ENCODE results near the gene PPP1R12A.
"Not testable (repeated sequence)": the region's sequence is repeated elsewhere in the genome, so short reads cannot be mapped to it uniquely, and the experiment has no call there.

The PPP1R12A gene

DNA sequence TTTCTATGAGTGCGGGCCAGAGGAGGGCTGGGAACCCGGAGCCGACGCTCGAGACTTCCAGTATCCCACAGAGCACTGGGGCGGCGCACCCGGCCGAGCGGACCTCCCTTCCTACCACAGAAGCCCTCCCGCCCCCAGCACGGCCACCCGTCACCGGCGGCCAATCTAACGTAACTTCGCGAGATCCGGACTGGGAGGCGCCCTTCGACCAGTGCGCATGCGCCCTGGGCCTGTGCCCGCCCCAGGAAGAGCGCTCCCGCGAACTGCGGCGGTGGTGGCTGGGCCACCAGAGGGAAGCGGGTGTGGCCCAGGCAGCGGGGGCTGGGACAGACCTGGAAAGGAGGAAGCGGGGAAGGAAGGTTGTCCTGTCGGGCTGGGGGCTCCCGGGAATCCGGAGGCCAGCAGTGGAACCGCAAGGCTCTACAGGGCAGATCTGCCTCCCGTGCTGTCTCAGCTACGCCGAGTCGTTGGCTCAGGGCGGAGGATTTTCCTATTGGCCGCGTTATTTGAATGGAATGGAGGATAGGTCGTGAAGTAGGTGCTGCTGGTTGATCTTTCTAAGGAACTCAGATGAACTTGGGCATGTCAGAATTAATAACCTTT is at the start of gene PPP1R12A:
PPP1R12A (minus strand) TSS at position 77 of the 603 bp plus-strand sequence. CDS start 166 bp downstream, outside the sequence.
- in situ Hi-C loops (cut with MboI; ENCODE audit: low sequenced_read_pairs), result no loop called here

DNA sequence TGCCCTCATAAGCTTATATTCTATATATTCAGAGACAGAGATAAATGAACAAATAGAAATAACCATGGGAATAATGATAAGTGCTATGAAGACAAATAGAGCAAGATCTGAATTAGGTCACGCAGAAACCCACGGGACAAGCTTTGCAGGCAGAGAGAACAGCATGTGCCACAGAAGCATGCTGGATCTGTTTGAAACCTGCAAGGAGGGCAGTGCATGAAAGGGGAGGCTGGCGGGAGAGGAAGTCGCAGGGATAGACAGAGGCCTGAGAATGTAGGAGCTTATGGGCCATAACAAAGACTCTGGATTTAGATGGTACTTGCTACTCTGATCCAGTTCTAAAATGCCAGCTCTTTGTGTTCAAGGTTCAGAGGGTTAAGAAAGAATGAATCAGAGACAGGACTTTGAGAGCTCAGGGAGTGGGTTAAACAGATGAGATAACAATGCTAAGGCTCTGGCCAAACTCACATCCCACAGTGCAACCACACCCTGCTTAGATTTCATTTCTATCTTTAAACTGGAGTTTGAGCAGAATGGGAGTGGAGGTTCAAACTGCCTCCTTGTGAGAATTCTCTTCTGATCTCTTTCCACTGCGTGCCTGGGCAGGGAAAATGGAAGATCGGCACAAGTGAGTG is 49.2 kb upstream of the PPP1R12A start:
- in situ Hi-C loops (cut with MboI; ENCODE audit: low sequenced_read_pairs), result no loop called here

- in situ Hi-C loops (cut with MboI; ENCODE audit: low sequenced_read_pairs), result no loop called here
Observed at GRCh38 chr12:79983492-79983891, 48.6 kb upstream of the PPP1R12A start.

- in situ Hi-C loops (cut with MboI; ENCODE audit: low sequenced_read_pairs), result no loop called here
Observed at GRCh38 chr12:79982086-79983062, 47.5 kb upstream of the PPP1R12A start.

GRCh38 chr12:79978692-79979091 is 43.8 kb upstream of the PPP1R12A start:
- in situ Hi-C loops (cut with MboI; ENCODE audit: low sequenced_read_pairs), result no loop called here

DNA sequence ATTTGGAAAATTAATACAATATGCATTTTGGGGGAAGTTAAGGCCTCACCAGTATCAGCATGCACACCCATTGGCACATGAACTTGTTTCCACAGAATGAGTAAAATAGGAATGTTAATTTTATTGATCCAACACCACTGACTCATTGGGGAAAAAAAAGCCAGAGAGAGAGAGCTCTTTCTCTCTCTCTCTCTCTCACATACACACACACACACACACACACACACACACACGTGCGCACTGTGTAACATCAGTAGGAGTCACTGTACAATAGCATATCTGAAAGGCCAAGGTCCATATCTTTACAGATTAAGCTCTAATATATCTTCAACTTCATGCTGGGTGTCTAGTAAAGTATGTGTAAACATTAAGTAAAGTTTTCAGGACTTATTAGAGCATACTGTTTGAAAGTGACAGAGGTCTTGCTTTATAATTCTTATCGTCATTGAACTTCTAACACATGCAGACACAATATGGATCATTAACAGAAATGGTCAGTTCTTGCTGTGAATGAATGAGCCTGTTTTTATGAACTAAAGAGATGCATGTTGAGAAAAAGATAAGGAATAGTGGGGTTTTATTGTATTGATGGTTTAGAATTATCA is 43.1 kb upstream of the PPP1R12A start:
- in situ Hi-C loops (cut with MboI; ENCODE audit: low sequenced_read_pairs), result not testable (repeated sequence)

- in situ Hi-C loops (cut with MboI; ENCODE audit: low sequenced_read_pairs), result no loop called here
Observed at GRCh38 chr12:79975143-79975542, 40.2 kb upstream of the PPP1R12A start.

DNA sequence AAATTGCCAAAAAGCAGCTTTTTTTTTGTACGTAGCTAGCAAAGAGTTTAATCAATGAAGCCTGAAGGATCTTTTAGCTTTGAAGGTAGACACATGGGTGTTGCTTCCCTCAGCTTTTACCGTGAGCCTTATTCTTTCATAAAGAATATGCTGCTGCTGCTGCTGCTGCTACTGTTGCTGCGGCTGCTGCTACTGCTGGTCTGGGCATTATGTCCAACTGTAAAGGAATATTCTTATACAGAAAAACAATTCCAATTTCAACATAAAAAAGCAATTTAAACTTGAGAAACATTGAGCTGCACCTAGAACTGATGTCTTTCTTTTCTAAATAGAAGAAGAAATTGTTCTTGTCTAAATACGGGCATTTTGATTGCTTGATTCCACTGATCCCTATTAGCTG is 38.9 kb upstream of the PPP1R12A start:
- in situ Hi-C loops (cut with MboI; ENCODE audit: low sequenced_read_pairs), result no loop called here

GRCh38 chr12:79964100-79964627 is 29.3 kb upstream of the PPP1R12A start:
- in situ Hi-C loops (cut with MboI; ENCODE audit: low sequenced_read_pairs), result no loop called here

DNA sequence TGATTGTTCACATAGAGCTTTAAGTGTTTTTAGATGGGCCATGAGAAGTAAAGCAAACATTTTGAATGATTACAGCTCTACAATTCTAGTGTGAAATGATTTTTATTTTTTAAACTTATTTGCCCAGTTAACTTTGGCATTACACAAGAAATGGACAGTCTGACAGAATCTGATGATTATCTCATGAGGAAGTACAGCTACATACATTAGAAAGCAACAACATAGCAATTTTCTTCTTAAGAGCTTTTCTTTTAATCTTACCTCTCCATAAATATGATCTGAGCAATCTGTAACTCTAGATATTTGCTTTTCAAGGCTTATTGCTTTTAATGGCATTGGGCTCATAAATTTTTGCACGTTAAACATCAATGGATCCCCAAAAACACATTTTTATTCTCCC is 26.5 kb upstream of the PPP1R12A start:
- in situ Hi-C loops (cut with MboI; ENCODE audit: low sequenced_read_pairs), result no loop called here

DNA sequence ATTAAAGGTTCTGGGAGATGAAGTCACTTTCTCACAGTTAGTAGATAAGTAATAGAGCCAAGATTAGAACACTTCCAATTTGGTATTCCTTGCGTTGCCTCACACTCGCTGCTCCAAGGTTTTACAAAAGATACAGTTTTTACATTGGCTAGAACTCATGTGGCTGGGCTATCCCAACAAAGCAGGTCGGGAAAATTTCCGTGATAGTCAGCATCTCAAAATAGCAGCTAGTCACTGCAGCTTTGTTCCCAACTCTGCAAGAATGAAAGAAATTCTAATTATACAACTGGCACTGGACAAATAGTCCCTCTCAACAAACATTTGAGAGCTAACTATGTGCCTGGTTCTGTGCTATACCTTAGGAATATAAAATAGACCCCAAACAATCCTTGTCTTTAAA is 24.6 kb upstream of the PPP1R12A start:
- in situ Hi-C loops (cut with MboI; ENCODE audit: low sequenced_read_pairs), result no loop called here

- in situ Hi-C loops (cut with MboI; ENCODE audit: low sequenced_read_pairs), result no loop called here
Observed at GRCh38 chr12:79956896-79957295, 22.0 kb upstream of the PPP1R12A start.

- in situ Hi-C loops (cut with MboI; ENCODE audit: low sequenced_read_pairs), result no loop called here
Observed at GRCh38 chr12:79955561-79955960, 20.7 kb upstream of the PPP1R12A start.

- in situ Hi-C loops (cut with MboI; ENCODE audit: low sequenced_read_pairs), result no loop called here
Observed at GRCh38 chr12:79954037-79954610, 19.2 kb upstream of the PPP1R12A start.

DNA sequence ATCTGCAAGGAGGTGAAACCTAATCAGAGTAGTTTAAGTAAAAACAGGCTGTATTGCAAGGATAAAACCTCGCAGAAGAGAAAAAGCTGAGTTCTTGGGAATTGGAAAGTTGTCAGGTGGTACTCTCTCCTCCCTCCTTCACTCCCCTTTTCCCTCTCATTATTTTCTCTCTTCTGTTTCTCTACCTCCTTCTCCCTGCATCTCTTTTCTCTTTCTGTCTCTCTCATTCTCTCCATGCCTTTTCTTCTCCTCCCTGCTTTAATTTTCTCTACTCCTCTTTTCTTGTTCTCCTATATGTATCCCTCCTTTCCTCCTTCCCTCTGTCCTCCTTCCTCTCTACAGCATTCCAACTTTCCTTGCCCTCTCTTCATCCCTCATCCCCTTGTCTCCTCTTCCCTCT is 14.2 kb upstream of the PPP1R12A start:
- in situ Hi-C loops (cut with MboI; ENCODE audit: low sequenced_read_pairs), result no loop called here

- in situ Hi-C loops (cut with MboI; ENCODE audit: low sequenced_read_pairs), result no loop called here
Observed at GRCh38 chr12:79945433-79945832, 10.5 kb upstream of the PPP1R12A start.

- in situ Hi-C loops (cut with MboI; ENCODE audit: low sequenced_read_pairs), result no loop called here
Observed at GRCh38 chr12:79944565-79944964, 9.7 kb upstream of the PPP1R12A start.

DNA sequence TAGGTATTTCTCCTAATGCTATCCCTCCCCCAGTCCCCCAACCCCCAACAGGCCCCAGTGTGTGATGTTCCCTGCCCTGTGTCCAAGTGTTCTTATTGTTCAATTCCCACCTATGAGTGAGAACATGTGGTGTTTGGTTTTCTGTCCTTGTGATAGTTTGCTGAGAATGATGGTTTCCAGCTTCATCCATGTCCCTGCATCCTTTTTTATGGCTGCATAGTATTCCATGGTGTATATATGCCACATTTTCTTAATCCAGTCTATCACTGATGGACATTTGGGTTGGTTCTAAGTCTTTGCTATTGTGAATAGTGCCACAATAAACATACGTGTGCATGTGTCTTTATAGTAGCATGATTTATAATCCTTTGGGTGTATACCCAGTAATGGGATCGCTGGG is 7.9 kb upstream of the PPP1R12A start:
- in situ Hi-C loops (cut with MboI; ENCODE audit: low sequenced_read_pairs), result not testable (repeated sequence)

DNA sequence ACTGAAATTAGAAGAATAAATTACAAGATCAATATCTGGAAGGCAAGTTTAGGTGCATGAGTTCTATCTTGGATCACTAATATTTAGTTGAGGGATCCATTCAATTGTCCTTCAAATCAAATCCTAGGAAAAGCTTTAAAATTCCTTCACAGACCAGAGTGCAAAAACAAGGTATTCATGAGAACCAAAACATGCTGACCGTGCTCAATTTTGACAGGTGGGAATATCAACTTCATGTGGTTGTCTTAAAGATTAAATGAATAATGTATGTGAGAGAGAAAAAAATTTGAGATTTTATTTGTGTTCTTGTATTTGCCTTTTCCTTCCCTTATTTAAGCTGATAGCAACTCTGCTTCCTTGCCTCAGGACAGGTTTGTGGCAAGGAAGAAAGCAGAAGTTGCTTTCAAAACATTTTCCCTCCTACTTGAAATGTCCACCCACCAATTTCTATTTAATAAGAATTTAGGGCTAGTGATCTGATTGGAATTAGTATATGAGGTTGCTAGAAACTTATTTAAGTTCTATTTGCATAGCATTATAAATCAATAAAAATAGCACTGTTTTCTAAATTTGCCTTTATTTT is 4.9 kb upstream of the PPP1R12A start:
- in situ Hi-C loops (cut with MboI; ENCODE audit: low sequenced_read_pairs), result no loop called here

- in situ Hi-C loops (cut with MboI; ENCODE audit: low sequenced_read_pairs), result no loop called here
Observed at GRCh38 chr12:79938843-79939242, 3.9 kb upstream of the PPP1R12A start.
